Fibroblast of mammary gland (primary cell): Measurements from ENCODE around the gene TTPAL.

Source experiments
- DNase-seq: peaks from one replicate; pipeline ENCODE4 v3.0.0-alpha.2; 2010; ENCODE audit warnings: low read depth
- H3K4me3 ChIP-seq: 2 replicates; pipeline ENCODE4 v1.5.1; 2011; ENCODE audit warnings: low read depth, mild to moderate bottlenecking, low read length, moderate library complexity; ENCODE audit not compliant: control insufficient read depth
- CTCF ChIP-seq: conservative IDR thresholded peaks from 2 replicates; pipeline ENCODE4 v1.5.1; 2011; ENCODE audit warnings: low read depth, low read length, inconsistent platforms; ENCODE audit not compliant: control insufficient read depth, insufficient read depth

TTPAL gene

GRCh38 chr20:44536175-44536574 is 60.5 kb downstream of the TTPAL start:
- TF ChIP-seq CTCF = no peak
- no peak for DNase-seq
- no peak overlapping the region for H3K4me3 ChIP-seq

GRCh38 chr20:44537993-44538392 is 62.3 kb downstream of the TTPAL start:
- TF ChIP-seq CTCF = peak; percentile 33
- no peak overlapping the region for H3K4me3 ChIP-seq
- DNase-seq = no peak

DNA sequence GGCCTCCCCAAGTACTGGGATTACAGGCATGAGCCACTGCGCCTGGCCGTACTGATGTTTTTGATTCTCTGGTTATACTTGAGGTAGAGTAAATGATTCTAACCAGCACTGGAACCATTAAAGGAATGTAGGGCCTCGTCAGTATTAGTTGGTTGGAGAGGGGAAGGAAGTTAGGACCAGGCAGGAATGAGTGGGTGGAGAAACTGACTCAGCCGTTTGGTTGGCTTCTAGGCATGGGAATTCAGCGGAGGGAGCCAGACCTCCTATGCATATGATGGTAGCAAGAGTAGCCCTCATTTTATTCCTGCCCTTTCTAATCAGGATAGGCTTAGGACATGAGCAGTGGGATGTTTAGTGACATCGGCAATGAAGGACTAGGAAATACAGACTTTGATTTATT is 65.2 kb downstream of the TTPAL start:
- TF ChIP-seq CTCF = no peak
- H3K4me3 ChIP-seq = no peak overlapping the region
- DNase-seq = peak; percentile 90

DNA sequence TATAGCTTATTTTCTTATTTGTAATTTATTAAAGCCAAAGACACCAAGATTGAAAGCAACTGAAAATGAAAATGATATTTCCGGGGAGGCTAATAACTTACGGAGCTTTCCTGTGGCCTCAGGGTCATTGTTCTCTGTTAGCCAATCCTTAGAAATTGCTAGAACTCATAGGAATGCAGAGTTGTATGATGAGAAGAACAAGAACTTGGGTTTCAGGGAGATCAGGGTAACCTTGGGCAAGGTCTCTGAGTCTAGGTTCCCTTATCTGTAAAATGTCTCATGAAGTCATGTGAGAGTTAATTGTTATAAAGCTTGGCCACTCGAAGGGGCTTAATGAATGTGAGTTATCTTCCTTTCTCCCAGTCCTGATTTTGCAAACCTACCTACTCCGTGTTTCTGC is 66.3 kb downstream of the TTPAL start:
- TF ChIP-seq CTCF = no peak
- no peak for DNase-seq

GRCh38 chr20:44542890-44543289 is 67.2 kb downstream of the TTPAL start:
- no peak for TF ChIP-seq CTCF
- no peak for DNase-seq
- H3K4me3 ChIP-seq = no peak overlapping the region

More for the DNA sequence above, 66.3 kb downstream of the TTPAL start:
- H3K4me3 ChIP-seq = no peak overlapping the region

GRCh38 chr20:44543358-44543757 is 67.7 kb downstream of the TTPAL start:
- DNase-seq = no peak
- no peak for TF ChIP-seq CTCF
- H3K4me3 ChIP-seq = no peak overlapping the region
